Activated B cell treated with CpG ODN at 0.5 μM for 24 hours (primary cell): Measurements from ENCODE around the gene C1QL1. TPM values are rescaled to one million over a fixed set of nuclear protein-coding genes. Genes with fewer than 3 reads are reported as not detected.

ENCODE experiments used
- ATAC-seq: fragments of 200-7000 bp; cut with Tn5 transposase; one replicate; pipeline ENCODE4 v1.10.0; 2021; ENCODE audit warnings: low read depth, mild to moderate bottlenecking, moderate library complexity
- CTCF ChIA-PET: fragments of 350-600 bp; sonication (Branson Sonifier 250); formaldehyde crosslinking; loops from one replicate; lab custom pipeline; 2021; ENCODE audit warnings: antibody characterized with exemption; lab: Charles Lee
- POLR2A ChIA-PET: fragments of 350-600 bp; sonication (Branson Sonifier 250); formaldehyde crosslinking; loops from one replicate; lab custom pipeline; 2021; ENCODE audit warnings: antibody characterized with exemption; lab: Charles Lee
- DNase-seq: peaks from one replicate; pipeline ENCODE4 v3.0.0; 2022
- H3K27ac Mint-ChIP-seq: one replicate; pipeline ENCODE4 v1.8.0; 2020; ENCODE audit warnings: mixed read lengths
- H3K27me3 Mint-ChIP-seq: one replicate; pipeline ENCODE4 v1.8.0; 2021; ENCODE audit warnings: mixed read lengths
- H3K36me3 Mint-ChIP-seq: one replicate; pipeline ENCODE4 v1.8.0; 2021; ENCODE audit warnings: low read depth, mixed read lengths
- H3K4me1 Mint-ChIP-seq: one replicate; pipeline ENCODE4 v1.8.0; 2021; ENCODE audit warnings: mixed read lengths
- H3K4me3 Mint-ChIP-seq: one replicate; pipeline ENCODE4 v1.8.0; 2020; ENCODE audit warnings: mild to moderate bottlenecking, mixed read lengths
- H3K9me3 Mint-ChIP-seq: one replicate; pipeline ENCODE4 v1.8.0; 2020; ENCODE audit warnings: mixed read lengths
- CTCF ChIP-seq: fragments of 200-600 bp; IDR thresholded peaks from one replicate; pipeline ENCODE4 v1.8.0; 2022; ENCODE audit warnings: antibody characterized with exemption, mild to moderate bottlenecking
- intact Hi-C: fragments of 100-400 bp; cut with micrococcal nuclease; formaldehyde crosslinking; loops from one replicate; pipeline ENCODE4 v1.15.1; 2024
- total RNA-seq: library from RNA; stranded (reverse); gene quantifications from 2 replicates; pipeline ENCODE4 v1.2.3, GENCODE V29; 2022

C1QL1 gene
- total RNA-seq, 1 donor from 2014 or later, result not detected

GRCh38 chr17:44918006-44918405 is 50.1 kb downstream of the C1QL1 start:
- TF ChIP-seq CTCF, result no peak
- Mint-ChIP-seq H3K36me3 (no peaks in the 10 kb centered on the region), H3K27me3 (peaks cover 24% of the 10 kb centered on the region), H3K4me3 (no peak overlapping the region), H3K9me3 (no peaks in the 10 kb centered on the region), H3K27ac (no peak overlapping the region), H3K4me1 (peaks cover 19% of the 10 kb centered on the region)
- POLR2A ChIA-PET, result interaction anchor here (1.0 kb wide), 1 partner anchor 215 kb away, joined by 3 read pairs; no protein-coding TSS in a partner anchor
- intact Hi-C loops, result no loop called here
- DNase-seq (no peak), ATAC-seq (no peak)
- CTCF ChIA-PET, result interaction anchor here (1.0 to 3.9 kb wide), 4 partner anchors 103 to 181 kb away, joined by 3 to 30 read pairs (median 4); no protein-coding TSS in a partner anchor

DNA sequence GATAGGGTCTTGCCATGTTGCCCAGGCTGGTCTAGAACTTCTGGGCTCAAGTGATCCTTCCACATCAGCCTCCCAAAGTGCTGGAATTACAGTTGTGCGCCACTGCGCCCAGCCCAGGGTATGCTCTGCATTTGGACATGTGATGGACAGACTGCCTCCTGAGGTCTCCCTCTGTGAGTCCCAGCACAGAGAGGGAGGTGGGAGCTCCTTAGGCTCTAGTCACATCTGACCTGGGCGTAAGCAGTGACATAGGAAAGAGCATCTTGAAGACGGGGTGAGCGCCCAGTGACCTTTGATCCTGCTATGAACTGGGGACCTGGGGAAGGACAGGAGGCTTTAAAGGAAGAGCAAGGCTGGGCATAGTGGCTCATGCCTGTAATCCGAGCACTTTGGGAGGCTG is 50.6 kb downstream of the C1QL1 start:
- H3K27me3 Mint-ChIP-seq, result peaks cover 25% of the 10 kb centered on the region
- no peaks in the 10 kb centered on the region for H3K36me3 Mint-ChIP-seq
- H3K4me1 Mint-ChIP-seq, result peaks cover 19% of the 10 kb centered on the region
- CTCF ChIA-PET, result interaction anchor here (1.0 to 3.9 kb wide), 3 partner anchors 104 to 182 kb away, joined by 3 to 30 read pairs (median 4); no protein-coding TSS in a partner anchor
- H3K9me3 Mint-ChIP-seq, result no peaks in the 10 kb centered on the region
- POLR2A ChIA-PET, result no interaction called here
- no peak for TF ChIP-seq CTCF
- H3K27ac Mint-ChIP-seq, result no peak overlapping the region
- intact Hi-C loops, result no loop called here
- DNase-seq, result no peak
- no peak overlapping the region for H3K4me3 Mint-ChIP-seq
- ATAC-seq, result no peak

GRCh38 chr17:44916781-44917241 is 51.3 kb downstream of the C1QL1 start:
- H3K4me3 Mint-ChIP-seq, result no peak overlapping the region
- ChIA-PET CTCF (no interaction called here), POLR2A (no interaction called here)

GRCh38 chr17:44915862-44916780 is 52.0 kb downstream of the C1QL1 start:
- no peak overlapping the region for H3K4me3 Mint-ChIP-seq
- POLR2A ChIA-PET, result interaction anchor here (0.6 kb wide), 1 partner anchor 183 kb away, joined by 3 read pairs; no protein-coding TSS in a partner anchor
- H3K4me1 Mint-ChIP-seq, result peaks cover 19% of the 10 kb centered on the region
- ATAC-seq, result no peak
- DNase-seq, result no peak
- no peak for TF ChIP-seq CTCF
- H3K36me3 Mint-ChIP-seq, result no peaks in the 10 kb centered on the region
- H3K27me3 Mint-ChIP-seq, result peaks cover 29% of the 10 kb centered on the region
- intact Hi-C loops, result no loop called here
- CTCF ChIA-PET, result no interaction called here
- H3K27ac Mint-ChIP-seq, result no peak overlapping the region
- no peaks in the 10 kb centered on the region for H3K9me3 Mint-ChIP-seq

More at GRCh38 chr17:44916781-44917241, 51.3 kb downstream of the C1QL1 start:
- TF ChIP-seq CTCF, result no peak
- ATAC-seq, result no peak
- intact Hi-C loops, result no loop called here
- H3K27me3 Mint-ChIP-seq, result peaks cover 24% of the 10 kb centered on the region
- no peak for DNase-seq
- H3K27ac Mint-ChIP-seq, result no peak overlapping the region
- H3K4me1 Mint-ChIP-seq, result peaks cover 19% of the 10 kb centered on the region
- no peaks in the 10 kb centered on the region for H3K9me3 Mint-ChIP-seq
- no peaks in the 10 kb centered on the region for H3K36me3 Mint-ChIP-seq

DNA sequence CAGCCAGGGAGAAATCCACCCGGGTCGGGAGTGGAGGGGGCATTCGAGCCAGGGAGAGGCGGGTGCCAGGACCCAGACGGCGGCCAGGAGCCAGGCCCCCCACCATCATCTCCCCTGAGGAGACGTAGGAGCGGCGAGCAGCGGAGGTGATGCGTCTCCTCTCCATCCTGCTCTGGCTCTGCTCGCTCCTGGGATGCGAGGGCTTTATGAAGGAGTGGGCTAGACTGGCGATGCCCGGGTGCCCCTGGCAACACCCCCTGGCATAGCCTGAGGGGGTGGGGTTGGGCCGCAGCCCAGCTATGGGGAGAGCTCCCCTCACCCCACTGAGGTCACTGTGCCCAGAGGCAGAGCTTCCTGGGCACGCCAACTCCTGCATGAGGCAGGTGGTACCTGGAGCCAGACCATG is 52.8 kb downstream of the C1QL1 start, which contains the start of gene GFAP:
Gene GFAP (minus strand): TSS at position 180 of the 406 bp plus-strand sequence. CDS start 14 bp downstream, at position 166.
- ATAC-seq (no peak), DNase-seq (no peak)
- no peak for TF ChIP-seq CTCF
- Mint-ChIP-seq H3K36me3 (no peaks in the 10 kb centered on the region), H3K9me3 (no peaks in the 10 kb centered on the region), H3K4me3 (no peak within 1 kb of the TSS), H3K27me3 (peaks cover 35% of the 10 kb centered on the region), H3K4me1 (peaks cover 18% of the 10 kb centered on the region), H3K27ac (peak within 1 kb of the TSS; percentile 35)
- intact Hi-C loops, result no loop called here
- ChIA-PET POLR2A (interaction anchor here (0.6 to 0.9 kb wide), 2 partner anchors 109 to 184 kb away, joined by 3 to 4 read pairs; no protein-coding TSS in a partner anchor), CTCF (no interaction called here)
